Panc1 (cell line): ENCODE measurements around the gene SUGCT.

Experiments
- CTCF ChIP-seq: fragments of 450-650 bp; IDR thresholded peaks from 2 replicates; pipeline ENCODE4 v1.5.1; 2017; ENCODE audit warnings: mild to moderate bottlenecking
- POLR2AphosphoS5 ChIP-seq: IDR thresholded peaks from 2 replicates; pipeline ENCODE4 v1.6.1; 2012; ENCODE audit warnings: mild to moderate bottlenecking, low read depth, low read length, moderate library complexity
- REST ChIP-seq, 2 experiments: IDR thresholded peaks; 2 replicates each; pipeline ENCODE4 v1.6.1; 2011 to 2012; ENCODE audit warnings: low read depth in 2 of 2, control low read depth in 1 of 2, low read length in 1 of 2, mild to moderate bottlenecking in 1 of 2, moderate library complexity in 1 of 2; ENCODE audit not compliant: insufficient read depth in 1 of 2
- SIN3A ChIP-seq: IDR thresholded peaks from 2 replicates; pipeline ENCODE4 v1.6.1; 2012; ENCODE audit warnings: low read depth, mild to moderate bottlenecking, low read length, moderate library complexity, borderline replicate concordance; ENCODE audit not compliant: insufficient read depth
- TCF7L2 ChIP-seq: IDR thresholded peaks from 2 replicates; pipeline ENCODE4 v1.6.1; 2011; ENCODE audit warnings: mild to moderate bottlenecking, low read depth, low read length, inconsistent platforms

- TF ChIP-seq CTCF (no peak), TCF7L2 (no peak), POLR2AphosphoS5 (no peak), SIN3A (no peak), REST (IDR thresholded peaks at IDR 0.05; ENCODE audit: insufficient read depth in 1 of 2, low read depth in 2 of 2, low read length in 1 of 2) (no peak)
These were observed 169.2 kb downstream of the SUGCT start for GRCh38 chr7:40303996-40304395.
